Stimulated activated CD4-positive, alpha-beta T cell treated with anti-CD3 and anti-CD28 coated beads, TNF-alpha, amount 100 ng/mL, for 1 hour (primary cell): ENCODE measurements around the gene PITPNC1.
"Not testable (repeated sequence)": the region's sequence is repeated elsewhere in the genome, so short reads cannot be mapped to it uniquely, and the experiment has no call there.

Experiments
- DNase-seq, 3 donors: peaks; one replicate each; pipeline ENCODE4 v3.0.0-alpha.2; 2020; ENCODE audit warnings: low read depth in 3 of 3, low spot score in 1 of 3

The PITPNC1 gene

DNA sequence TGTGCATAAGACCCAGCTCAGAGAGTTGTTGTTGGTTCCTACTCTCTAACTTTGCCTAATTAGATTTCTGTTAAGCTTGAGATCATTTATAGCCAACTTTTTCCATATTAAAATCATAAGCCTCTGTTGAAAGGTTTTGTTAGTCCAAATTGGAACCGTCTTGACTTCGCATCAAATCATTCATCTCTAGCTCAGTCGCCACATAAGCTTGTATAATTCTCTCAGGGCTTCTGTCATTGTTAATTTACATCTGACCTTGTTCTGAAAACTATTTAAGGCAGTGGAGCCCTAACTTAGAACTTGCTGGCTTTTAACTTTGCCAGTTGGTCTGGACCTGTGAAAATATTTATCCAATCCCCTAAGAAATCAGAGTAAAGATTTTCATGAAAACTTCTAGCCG lies 107.2 kb downstream of the PITPNC1 start:
- DNase-seq = no peak

DNA sequence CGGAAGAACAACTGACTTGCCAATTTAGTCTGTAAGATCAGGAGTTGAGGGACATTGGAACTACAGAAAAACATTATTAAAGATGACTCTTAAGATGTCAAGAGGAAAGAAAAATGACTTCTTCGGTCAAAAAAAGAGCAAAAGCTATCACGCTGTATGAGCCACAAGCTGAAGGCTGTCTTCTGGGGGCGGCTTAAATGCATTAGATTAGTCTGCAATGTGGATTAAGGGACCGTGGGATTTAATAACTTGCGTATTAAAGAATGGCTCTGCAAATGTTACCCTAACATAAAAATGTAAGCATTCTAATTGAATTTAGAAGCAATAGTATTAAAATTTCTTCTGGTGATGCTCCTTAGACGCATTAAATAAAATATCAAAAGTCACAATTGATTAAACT lies 108.6 kb downstream of the PITPNC1 start:
- no peak for DNase-seq

DNA sequence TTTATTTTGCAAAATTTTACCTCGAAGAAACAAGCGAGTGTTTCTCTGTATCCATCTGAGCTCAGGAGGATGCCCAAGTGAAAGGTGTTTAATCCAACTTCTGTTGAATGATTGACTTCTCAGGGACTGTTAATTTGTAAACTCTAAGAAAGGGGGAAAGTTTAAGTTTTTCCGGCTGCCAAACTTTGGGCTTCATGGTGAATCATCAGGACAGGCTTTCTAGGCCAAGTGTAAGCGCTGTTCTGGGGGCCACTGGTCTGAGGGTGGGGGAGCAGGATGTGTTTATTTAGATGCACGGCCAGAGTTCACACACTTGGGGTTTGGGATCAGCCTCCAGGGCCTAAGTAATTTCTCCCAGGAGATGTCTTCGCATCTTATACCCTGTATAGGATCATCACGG lies 110.4 kb downstream of the PITPNC1 start:
- no peak for DNase-seq

- DNase-seq = no peak
Measured at GRCh38 chr17:67488161-67488560, 111.1 kb downstream of the PITPNC1 start.

GRCh38 chr17:67488768-67489167 lies 111.7 kb downstream of the PITPNC1 start:
- no peak for DNase-seq

GRCh38 chr17:67489273-67489672 lies 112.2 kb downstream of the PITPNC1 start:
- no peak for DNase-seq

DNA sequence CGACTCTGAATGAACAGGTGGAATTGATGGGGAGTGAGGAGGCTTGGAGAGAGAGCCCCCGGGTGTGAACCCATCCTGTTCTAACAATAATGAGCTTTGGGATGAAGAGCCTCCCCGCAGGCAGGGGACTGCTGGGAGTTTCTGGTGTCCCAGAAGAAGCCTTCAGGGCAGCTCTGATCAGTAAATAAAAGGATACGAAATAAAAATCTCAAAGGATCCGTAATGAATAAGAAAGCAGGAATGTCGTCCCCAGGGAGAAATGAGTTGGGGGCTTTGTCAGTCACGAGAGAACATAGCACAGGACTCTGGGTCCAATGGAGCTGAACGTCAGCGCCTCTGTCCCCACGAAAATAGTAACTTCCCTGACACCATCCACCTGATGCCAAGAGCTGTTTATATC lies 113.4 kb downstream of the PITPNC1 start:
- DNase-seq = no peak

DNA sequence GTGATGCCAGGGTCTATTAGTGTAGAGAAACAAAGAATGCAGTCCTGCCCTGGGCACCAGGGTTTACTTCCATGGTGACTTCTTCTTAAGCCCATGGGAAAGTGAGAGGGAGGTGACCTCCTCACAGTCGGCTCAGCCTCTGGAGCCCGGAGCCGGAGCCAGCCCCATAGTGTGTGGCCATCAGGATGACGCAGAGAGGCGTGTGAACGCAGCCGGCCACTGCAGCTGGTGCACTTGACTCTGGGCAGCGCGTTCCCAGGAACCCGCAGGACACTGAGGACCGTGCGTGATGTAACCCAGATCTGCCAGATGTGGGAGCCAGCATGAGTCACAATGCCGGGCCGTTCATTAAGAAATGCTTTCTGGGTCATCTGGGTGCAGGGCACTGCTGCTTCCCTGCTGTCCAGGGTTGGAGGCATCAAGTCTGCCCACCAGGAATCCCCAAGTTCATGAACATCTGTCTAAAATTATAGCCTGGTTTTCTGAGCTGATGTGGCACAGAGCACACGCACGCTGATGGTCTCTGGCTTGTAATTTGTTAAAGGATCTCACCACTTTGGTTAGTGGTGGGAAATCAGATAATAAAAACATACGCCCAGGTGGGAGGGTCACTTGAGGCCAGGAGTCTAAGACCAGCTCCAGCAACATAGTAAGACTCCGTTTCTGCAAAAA lies 114.1 kb downstream of the PITPNC1 start:
- DNase-seq = no peak

DNA sequence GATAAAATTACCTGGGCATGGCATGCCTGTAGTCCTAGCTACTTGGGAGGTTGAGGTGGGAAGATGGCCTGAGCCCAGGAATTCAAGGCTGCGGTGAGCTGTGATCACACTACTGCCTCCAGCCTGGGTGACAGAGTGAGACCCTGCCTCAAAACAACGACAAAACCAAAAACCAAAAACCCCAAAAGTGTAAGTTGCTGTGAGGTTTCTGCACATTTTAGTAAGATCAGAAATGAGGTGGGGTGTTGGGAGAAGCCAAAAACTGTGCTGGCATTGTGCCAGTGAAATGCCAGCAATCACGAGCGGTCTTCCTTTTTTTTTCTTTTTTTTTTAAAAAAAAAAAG lies 114.6 kb downstream of the PITPNC1 start:
- no peak for DNase-seq

- no peak for DNase-seq
Measured at GRCh38 chr17:67492251-67492740, 115.2 kb downstream of the PITPNC1 start.

GRCh38 chr17:67492824-67493517 lies 115.9 kb downstream of the PITPNC1 start:
- no peak for DNase-seq

DNA sequence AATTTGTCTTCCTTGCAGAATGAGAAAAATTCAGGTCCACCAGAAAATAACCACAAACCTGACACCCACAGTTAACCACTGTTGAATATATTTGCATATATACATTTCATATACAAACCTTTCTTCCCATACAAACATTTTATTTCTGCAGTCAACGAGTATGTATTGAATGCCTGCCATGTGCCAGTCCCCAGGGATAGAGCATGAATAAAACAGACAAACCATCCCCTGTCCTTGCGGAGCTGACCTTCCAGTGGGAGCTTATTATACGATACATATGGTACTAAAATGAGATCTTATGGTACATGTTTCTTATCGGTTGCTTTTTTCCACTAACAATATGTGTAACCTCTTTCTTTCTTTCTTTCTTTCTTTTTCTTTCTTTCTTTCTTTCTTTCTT lies 116.7 kb downstream of the PITPNC1 start:
- no peak for DNase-seq

DNA sequence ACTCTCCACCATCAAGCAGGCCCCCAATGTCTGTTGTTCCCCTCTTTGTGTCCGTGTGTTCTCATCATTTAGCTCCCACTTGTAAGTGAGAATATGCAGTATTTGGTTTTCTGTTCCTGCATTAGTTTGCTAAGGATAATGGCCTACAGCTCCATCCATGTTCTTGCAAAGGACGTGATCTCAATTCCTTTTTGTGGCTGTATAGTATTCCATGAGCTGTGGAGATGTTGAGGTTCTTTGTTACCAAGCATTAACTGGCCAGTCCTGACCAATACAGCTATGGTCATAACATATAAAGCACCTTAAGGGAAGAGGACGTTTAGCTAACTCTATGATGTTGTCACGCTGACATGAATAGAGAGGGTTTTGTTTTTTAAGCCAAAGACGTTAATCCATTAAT lies 118.5 kb downstream of the PITPNC1 start:
- not testable (repeated sequence) for DNase-seq

DNA sequence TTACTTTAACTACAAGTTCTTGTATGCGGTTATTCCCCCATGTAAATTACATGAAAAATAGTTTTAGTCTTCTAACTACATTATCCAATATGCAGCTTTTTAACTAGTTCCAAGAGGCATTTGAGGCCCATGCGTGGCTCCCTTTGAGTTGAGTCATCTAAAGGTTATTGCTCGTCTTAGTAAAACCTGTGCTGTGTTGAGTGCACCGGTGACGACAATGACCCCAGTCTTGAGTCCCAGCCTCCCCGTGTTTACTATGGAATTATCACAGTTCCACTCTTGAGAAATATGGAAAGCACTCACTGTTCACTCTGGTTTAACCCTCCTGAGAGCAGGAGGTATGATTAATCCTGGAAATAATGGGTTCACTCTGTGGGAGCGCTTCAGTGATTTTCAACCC lies 119.2 kb downstream of the PITPNC1 start:
- no peak for DNase-seq

DNA sequence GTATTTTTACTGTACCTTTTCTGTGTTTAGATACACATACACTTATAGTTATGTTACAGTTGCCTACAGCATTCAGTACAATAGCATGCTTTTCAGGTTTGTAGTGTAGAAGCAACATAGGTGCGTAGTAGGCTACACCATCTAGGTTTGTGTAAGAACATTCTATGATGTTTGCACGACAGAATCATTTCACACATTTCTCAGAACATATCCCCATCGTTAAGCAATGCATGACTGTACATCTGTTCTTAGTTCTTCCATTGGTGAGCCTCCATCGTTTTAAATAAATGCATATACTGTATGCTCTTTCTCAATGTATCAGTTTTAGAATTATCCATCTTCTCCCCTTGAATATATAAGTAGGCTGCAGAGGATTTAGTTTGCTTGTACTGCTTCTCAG lies 122.6 kb downstream of the PITPNC1 start:
- no peak for DNase-seq

DNA sequence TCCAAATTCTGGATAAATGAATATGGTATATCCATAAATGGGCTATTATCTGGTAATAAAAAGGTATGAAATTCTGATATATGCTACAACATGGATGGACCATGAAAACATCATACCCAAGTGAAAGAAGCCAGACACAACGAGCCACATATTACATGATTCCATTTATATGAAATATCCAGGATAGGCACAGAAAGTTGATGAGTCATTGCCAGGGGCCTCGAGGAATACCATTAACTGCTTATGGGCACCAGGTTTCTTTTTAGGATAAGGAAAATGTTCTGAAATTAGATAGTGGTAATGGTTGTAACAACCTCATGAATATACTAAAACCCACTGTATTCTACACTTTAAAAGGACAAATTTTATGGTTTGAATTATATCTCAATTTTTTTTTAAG lies 123.2 kb downstream of the PITPNC1 start:
- DNase-seq = no peak

- no peak for DNase-seq
Measured at GRCh38 chr17:67500677-67501300, 123.7 kb downstream of the PITPNC1 start.

DNA sequence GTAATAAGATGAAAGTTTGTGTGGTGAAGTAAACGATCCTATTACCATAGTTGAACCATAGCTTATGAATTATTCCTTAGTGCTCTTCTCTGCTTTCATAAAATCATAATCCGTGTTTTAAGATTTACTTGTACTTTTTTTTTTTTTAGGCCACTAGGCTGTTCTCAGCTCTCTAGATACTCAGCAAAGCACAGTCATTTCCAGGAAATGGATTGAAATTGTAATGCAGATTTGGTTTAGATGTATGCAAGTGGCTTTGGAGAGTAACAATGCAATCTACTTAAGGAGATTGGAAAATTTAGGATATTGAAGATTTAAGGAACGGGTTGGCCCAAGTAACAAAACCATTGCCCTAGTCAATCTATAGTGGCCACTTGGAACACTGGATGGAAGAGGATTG lies 125.1 kb downstream of the PITPNC1 start:
- no peak for DNase-seq

DNA sequence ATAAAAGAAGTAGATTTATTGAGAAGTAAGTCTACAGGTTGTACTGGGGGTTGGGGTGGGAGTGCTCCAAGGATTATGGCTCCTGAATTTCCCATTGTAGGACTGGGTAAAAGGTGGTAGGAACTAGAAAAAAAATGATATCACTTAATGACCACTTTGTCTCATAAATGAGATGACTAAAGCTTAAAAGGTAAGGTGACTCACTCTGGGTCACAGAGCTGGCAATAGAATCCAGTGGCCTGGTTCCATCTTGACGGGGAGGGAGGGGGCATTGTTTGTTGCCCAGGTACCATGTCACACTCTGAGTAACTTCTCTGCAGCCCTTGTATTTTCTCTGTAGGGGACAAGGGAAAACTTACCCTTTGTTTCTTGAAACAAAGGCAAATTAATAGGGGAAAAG lies 126.1 kb downstream of the PITPNC1 start:
- no peak for DNase-seq

DNA sequence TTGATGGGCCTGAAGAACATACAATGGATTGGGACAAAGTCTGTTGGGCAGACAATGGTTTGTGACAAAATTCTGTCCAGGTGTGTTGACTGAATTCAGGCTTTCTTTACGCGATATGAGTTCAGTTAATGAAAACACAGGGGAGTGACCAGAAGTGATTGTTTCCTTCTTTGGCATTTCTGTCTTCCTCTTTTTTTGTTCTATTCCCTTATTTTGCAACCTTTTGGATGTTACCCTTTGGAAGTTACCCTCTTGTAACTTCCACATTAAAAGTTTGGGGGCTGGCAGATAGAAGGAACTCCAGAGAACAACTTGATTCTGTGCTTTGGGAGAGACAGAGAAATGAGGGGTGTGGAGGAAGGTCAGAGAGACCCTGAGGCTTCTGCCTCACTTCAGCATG lies 126.7 kb downstream of the PITPNC1 start:
- DNase-seq = no peak

- no peak for DNase-seq
Measured at GRCh38 chr17:67504182-67504581, 127.1 kb downstream of the PITPNC1 start.

GRCh38 chr17:67506966-67507365 lies 129.9 kb downstream of the PITPNC1 start:
- DNase-seq = no peak
